Measurements from ENCODE around the gene ULBP3.

The ULBP3 gene

DNA sequence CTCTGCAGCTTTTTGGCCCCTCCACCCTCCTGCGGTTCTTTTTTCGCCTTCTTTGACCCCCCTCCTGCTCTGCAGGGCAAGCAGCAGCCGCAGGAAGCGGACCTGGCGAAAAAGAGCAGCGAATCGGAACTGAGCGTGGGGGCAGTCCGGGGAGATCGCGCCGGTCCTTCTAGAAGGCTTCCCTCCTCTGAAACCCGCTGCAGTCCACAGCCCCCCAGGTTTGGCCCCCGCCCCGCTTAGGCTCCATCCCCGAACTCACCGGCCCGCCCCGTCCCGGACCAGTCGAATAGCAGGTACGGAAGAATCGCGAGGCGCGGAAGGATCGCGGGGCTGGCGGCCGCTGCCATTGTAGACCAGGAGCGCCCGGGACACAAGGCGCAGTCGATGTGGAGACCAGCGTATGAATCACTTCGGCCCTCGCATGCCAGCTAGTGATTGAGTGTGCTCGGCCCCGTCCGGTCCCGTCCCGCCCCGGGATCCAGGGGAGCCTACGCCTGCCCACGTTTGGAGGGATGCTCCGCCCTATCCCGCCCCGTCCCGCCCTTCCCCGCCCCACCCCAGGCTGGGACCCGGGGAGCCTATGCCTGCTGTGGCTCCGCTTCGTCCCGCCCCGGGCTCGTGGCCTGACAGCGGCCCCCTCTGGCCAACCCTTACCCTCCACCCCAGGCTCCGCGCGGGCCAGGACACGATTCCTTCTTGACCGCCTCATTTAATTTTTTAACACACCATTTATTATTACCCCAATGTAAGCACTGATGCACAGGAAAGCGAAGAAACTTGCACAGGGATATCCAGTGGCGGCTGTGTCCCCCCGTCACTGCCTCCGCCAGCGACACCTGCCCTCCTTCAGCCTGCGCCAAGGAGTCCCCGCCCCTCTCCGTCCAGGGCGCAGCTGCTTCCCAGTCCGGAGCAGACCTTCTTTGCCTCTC, at the start of gene ULBP3:
Gene ULBP3 (minus strand): TSS at position 402 of the 929 bp plus-strand sequence. CDS start 55 bp downstream, at position 347.
- peak; percentile 62 for DNase-seq

DNA sequence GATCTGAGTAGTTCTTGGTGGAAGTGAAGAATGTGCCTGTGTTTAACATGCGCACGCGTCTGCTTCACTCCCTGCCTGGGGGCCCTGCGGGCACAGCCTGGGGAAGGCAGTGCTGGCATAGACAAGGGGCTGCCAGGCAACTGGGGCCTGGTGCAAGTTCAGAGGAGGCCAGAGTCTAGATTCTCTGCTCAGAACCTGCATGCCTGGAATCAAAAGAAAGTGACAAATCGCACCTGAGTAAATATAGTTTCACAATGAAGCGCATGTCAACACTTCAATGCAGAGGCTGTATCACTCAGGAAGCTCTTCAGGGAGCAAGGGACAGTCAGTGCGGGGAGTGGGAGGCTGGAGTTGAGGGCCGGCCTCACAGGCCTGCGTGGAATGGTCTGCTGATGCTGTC, 49.7 kb upstream of the ULBP3 start:
- no peak for DNase-seq

DNA sequence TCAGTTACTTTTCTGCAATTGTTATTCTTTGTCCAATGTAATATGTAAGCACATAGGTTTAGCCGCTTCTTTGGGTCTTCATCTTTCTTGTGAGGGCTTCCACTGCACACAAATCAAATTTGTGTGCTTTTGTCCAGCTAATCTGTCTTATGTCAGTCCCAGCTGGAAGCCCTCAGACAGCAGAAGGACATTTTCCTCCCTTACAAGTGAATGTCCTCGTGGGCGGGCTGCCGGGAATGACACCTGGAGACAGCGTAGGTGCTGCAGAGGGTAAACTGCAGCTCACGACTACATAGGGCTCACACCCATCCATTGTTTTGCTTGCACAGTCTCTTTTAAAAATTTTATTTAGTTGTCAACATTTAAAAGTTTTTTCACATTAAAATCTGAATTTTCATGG, 49.3 kb upstream of the ULBP3 start:
- no peak for DNase-seq

DNA sequence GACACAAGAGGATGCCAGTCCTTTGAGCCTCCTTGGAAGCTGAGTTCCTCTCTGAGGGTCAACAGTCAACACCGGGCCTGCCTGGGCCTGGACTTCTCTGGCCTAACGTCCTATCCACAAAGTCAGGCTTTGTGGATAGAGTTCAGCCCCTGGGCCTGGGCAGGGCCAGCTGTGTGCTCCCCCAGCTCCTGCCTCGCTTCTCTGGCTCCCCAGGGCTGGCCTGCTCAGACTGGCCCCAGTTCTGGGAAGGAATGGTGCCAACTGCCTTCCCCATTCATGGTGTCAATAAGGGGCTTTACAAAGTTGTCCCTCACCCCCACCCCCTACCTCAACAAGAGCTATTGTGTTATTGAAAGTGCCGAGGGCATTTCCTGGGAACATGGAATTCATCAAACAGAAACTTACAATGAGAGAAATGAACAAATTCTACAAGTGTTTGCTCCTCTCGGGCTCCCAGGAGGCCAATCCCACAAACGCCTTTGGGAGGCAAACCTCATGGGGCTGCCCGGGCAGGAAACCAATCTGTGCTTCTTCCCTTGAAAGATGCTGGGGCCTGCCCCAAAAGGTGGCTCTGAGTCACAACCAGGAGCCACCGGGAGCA, 47.4 kb upstream of the ULBP3 start:
- DNase-seq, result no peak

DNA sequence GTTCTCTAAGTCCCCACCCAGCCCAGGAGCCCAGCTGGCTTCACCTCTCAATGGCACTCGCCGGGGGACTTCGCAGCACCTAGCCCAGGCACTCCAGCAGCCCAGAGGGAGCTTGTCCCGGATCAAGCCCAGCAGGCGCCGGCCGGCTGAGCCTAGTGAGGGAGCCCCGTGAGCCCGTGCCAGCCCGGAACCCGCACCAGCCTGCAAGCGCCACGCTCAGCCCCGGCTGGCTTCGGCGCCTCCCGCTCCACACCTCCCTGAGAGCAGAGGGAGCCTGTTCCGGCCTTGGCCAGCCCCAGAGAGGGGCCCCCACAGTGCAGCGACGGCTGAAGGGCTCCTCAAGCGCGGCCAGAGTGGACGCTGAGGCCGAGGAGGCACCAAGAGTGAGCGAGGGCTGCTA, 46.8 kb upstream of the ULBP3 start:
- no peak for DNase-seq

DNA sequence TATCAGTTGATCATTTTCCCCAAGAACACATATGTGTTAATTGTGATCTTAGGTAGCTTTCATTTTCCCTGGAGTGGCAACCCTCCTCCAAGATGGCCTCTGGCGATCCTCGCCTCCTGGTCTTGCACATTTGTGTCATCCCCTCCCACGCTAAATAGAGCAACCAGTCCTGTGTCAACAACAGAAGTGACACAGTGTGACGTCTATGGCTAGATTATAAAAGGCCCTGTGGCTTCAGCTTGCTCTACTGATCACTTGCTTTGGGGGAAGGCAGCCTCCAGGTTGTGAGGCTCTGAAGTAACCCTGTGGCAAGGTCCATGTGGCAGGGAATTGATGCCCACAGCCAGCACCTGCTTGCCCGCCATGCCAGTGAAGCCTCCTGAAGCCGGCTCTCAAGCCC, 43.3 kb upstream of the ULBP3 start:
- DNase-seq, result no peak

DNA sequence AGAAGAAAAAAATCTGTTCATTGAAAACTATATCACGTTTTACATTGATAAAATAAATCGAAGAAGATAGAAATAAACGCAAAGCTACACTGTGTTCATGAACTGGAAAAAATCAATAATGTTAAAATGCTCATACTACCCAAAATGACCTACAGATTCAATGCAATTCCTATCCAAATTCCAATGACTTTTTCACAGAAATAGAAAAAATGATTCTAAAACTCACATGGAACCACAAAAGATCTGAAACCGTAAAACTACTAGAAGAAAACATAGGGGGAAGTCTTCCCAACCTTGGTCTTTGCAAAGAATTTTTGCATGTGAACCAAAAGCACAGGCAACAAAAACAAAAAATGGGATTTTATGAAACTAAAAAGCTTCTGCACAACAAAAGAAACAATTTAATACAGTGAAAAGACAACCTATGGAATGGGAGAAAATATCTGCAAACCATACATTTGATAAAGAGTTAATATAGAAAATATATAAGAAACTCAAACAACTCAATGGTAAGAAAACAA, 33.9 kb upstream of the ULBP3 start:
- DNase-seq, result no peak

DNA sequence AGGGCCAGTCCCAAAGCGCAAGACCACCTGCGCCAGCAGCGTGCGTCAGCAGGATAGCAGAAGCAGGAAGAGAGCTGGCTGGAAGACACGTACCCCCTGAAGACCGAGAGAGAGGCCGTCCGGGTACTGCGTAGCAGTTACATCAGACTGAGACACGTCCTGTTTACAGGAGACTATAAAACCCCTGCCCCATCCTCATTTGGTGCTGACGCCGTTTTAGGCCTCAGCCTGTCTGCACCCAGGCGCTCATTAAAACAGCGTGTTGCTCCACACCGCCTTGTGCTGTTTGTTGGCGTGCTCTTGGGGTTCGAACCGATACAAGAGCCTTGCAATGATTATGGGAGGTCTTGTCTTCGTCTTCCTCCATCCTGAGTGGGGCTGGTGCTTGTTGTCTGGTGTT, 31.8 kb upstream of the ULBP3 start:
- DNase-seq, result no peak

DNA sequence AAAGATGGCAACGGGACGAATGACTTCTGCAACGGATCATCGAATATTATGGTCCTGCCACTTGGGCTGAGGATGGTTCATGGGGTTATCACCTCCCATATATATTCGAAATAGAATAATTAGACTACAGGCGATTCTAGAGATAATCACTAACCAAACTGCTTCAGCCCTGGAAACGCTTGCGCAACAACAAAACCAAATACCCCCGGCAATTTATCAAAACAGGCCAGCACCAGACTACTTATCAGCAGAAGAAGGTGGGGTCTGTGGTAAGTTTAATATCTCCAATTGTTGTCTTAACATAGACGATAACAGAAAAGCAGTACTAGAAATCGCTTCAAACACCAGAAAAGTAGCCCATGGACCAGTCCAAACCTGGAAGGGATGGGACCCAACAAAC, 31.0 kb upstream of the ULBP3 start:
- no peak for DNase-seq

DNA sequence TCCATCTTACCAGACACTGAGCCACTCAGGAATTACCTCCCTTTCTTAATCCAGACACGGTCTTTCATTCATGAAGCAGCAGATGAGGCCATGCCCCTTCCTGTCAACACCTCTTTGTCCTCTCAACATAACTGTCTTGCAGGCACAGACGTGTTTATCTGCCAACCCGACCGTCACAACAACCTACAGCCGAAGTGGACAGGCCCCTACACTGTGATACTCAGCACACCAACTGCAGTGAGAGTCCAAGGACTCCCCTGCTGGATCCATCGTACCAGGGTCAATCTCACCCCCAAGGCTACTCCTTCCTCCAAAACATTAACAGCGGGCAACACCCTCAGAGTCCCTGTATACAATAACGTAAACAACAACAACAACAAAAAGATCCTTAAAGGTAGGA, 30.6 kb upstream of the ULBP3 start:
- no peak for DNase-seq

DNA sequence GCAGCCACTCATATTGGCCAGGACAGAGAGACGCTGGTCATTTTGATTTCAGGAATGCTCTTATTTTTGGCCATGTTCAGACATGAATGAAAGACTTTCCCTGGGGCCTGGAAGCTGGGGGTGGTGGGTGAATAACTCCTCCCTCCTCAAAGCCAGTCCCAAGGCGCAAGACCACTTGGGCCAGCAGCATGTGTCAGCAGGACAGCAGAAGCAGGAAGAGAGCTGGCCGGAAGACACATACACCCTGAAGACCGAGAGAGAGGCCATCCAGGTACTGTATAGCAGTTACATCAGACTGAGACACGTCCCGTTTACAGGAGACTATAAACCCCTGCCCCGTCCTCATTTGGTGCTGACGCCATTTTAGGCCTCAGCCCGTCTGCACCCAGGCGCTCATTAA, 29.2 kb upstream of the ULBP3 start:
- DNase-seq, result no peak

DNA sequence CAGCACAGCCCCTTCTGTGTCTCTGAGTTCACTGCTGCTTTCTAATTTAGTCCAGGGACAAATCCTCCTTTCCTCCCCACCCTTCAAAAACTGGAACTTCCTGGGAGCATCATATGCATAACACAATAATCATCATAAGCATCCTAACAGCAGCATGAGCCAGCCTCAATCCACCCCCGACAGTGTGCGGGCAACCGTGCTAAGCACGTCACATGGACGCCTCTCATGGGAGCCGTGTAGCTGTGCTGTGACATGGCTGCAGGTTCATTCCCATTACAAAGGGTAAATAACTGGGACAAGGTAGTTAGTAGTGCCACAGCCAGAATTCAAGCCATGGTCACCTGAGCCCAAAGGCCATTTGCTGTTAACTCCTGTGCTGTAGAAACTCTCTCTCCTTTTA, 24.5 kb upstream of the ULBP3 start:
- no peak for DNase-seq

DNA sequence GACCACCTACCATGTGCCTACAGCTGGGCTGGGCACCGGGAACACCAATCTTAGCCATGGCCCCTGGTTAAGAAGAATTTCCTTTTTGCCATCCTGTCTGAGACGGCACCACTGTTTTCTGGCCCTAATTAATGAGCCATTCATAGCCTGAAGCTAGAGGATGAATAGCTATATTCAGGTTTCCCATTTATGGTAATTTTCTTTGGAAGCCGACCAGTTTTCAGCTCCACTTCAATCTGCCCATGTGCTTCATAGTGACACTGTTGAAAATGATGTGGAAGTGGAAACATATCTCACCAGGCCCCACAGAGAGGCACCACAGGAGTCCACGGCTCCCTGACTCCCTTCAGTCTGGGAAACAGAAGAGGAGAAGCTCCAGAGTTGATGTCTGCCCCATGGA, 22.6 kb upstream of the ULBP3 start:
- no peak for DNase-seq

DNA sequence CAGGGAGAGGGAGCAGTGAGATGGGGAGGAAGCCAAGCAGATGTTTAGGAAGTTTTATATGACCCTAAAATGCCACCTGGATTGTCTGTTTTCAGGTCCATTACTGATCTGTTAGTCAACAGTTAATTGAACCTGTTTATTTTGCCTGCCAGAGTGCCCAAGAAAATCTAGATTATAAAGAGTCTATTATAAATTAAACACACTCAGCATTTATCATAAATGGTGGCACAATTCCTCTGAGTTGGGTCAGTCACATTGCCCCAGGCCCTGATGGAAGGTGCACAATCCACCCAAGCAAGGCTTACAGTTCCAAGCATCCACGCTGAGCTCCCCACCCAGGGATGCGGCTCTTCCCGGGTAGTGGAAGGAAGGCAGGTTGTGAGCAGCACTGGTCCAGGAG, 21.4 kb upstream of the ULBP3 start:
- DNase-seq, result no peak

DNA sequence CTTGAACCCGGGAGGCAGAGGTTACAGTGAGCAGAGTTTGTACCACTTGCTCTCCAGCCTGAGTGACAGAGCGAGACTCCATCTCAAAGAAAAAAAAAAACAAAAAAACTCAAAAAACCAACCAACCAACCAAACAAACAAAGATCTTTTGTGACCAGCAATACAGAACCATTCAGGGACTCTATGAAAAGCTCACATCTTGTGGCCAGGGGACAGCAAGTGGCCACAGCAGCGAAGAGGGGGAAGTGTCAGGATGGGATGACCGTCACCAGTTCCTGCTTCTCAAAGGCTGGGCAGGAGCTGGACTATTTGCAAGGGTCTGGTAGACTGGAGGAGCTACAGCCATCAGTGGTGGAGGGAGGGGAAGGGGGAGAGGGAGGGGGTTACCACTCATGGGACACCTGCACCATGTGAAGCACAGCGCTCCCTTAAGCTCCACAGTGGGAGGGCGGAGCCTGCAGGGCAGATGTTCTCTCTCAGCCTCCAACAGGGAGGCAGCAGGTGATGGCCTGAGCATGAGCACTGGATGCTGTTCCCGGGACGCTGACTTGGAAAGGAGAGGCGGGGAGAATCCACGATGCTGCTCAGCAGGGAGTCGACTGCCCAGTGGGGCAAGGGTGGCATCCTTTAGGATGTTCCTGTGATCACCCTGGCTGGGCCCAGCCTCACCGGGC, 19.7 kb upstream of the ULBP3 start:
- no peak for DNase-seq

DNA sequence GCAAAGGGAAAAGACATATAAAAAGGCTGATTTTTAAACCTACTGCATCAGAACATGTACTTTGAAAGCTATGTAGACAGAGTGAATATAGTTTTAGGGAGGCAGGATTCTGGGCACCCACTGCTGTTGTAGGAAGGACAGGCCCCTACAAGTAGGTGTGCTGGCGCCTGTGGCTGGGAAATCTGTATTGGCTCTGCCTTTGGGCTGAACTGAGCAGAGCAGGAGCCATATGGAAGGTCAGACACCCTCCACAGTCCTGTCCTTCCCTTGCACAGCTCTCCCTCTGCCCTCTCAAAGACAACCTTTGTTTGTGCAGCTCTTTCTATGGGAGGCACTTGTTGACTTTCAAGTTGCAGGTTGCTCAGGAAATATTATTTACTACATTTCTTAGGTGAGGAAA, 18.4 kb upstream of the ULBP3 start:
- DNase-seq, result no peak

DNA sequence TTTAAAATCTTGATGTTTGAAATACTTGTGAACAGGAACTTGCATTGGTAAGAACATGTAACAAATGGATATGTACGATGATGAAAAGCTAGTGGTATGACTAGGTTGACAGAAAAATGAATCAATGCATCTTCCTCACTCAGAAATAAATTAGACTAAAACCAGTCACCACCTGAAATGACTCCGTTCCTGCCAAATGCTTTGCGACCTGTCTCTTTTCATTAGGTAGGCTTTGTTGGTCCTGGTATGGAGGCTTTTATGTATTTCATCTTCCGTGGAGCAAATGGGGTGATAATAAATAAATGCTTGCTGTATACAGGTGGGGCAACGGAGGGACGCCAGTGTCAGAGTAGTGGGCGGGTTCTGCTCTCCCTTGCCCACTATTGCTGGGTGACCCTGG, 17.1 kb upstream of the ULBP3 start:
- DNase-seq, result no peak

DNA sequence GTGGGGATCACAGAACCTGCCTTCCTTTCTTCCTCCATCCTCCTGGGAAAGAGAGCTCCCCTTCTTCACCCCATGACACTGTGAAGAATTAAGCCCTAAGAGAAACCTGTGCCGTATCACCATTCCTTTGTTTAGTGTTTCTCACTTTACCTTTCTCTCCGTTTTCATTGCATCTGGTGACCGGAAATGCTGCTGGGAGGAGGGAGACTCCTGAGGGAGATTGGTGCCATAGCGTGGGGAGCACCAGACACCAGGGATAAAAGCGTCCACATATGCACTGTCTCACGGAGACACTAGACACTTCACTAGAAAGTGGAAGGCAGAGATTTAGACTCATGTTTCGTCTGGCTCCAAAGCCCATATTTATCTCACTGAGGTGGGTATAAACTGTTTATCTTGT, 15.5 kb upstream of the ULBP3 start:
- no peak for DNase-seq

DNA sequence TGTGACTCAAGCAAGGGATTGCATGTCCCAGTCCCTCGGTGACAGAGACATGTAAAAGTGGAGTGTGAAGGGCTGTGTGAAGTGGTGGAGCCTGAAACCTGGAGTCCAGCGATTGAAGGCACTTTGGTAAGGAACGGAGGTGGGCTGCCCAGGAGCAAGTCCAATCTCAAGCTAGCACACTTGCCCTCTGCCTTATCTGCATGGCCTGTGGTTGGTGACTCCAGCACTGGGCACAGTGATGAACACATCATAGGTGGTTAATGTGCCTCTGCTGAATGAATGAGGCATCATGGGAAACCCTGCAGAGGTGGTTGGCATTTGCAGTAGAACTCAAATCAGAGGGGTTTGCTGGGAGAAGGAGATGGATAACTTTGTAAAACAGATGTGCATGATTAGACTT, 14.9 kb upstream of the ULBP3 start:
- DNase-seq, result no peak

DNA sequence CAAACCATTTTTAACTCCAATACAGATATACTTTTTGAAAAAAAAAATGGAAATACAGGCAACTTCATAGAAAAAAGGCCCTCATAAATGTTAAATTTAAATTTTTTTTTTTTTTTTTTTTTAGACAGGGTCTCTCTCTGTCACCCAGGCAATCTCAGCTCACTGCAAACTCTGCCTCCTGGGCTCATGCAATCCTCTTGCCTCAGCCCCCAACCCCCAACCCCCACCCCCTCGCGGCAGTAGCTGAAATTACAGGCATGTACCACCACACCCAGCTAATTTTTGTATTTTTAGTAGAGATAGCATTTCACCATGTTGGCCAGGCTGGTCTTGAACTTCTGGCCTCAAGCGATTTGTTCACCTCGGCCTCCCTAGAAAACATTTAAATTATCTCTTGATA, 12.8 kb upstream of the ULBP3 start:
- no peak for DNase-seq

DNA sequence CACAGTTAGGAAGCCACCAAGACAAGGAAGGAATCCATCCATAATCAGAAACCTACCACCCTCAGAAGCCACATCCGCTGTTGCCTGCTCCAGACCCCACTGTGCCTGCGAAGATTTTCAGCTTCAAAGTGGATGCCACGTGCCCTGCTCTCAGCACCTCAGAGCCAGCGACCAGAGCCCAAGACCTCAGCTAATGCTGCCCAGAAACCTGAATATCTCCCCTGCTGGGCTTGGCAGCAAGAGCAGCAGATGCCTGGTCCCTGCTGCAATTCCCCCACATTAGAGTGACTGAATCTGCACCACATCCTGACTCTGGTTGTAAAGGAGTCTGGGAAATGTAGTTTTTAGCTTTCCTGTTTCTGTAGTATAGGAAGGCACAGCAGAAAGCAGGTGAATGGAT, 10.7 kb upstream of the ULBP3 start:
- DNase-seq, result no peak

DNA sequence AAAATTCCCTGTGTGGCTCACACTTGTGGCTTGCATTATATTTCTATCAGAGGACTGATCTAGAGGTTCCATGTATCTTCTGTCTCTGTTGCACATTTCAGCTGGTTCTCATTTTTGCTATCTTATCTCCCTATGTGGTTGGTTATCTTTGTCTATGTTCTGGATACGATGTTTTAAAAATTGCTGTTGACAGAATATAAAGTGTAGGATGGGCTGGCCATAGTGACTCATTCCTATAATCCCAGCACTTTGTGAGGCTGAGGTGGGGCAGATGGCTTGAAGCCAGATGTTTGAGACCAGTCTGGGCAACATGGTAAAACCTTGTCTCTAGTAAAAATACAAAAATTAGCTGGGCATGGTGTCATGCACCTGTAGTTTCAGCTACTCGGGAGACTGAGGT, 9.9 kb upstream of the ULBP3 start:
- no peak for DNase-seq

DNA sequence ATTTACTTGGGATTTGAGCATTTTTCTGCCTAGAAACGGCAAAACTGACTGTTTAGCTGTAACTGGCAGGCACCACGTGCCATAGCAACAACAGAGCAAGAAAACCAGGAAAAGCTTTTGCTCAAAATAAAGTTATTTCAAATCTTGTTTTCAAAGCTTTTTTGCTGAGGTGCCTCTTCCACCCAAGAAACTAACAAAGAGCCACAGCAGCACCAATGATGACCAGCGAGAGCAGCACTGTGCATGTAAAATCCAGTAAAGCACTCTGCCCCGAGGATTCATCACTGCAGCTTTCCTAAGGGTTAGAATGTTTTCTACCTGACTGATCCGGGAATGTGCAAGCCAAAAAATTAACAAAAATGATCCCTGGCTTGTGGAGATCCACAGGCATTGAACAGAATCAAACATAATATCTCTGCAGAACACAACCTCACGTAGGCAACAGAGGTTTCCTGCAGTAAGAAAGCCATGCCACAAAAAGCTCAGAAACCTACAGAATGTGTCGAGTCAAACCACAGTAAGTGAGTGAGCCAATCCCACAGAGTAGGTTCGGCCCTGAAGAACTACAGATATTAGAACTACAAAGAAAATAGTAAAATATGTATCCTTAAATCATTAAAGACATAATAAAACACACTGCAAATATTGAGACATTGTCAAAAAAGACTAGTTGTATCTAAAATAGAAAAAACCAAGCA, 7.4 kb upstream of the ULBP3 start:
- no peak for DNase-seq

Data from stimulated activated CD4-positive, alpha-beta T cell treated with anti-CD3 and anti-CD28 coated beads, Interleukin-1b, Interleukin-23, amount 100 ng/mL, for 48 hours (primary cell).